GM23338 (cell line): ENCODE data around the gene ADGRG2. TPM values are rescaled to one million over a fixed set of nuclear protein-coding genes. Genes with fewer than 3 reads are reported as not detected.

ENCODE experiments used
- ATAC-seq: fragments of 200-7000 bp; cut with Tn5 transposase; 3 replicates; pipeline ENCODE4 v1.9.1; 2020
- DNase-seq: peaks from one replicate; pipeline ENCODE4 v3.0.0-alpha.2; 2015; ENCODE audit warnings: low spot score
- H2AFZ ChIP-seq: fragments of 200-600 bp; sonication (generic); 2 replicates; pipeline ENCODE4 v1.8.0; 2016; ENCODE audit warnings: antibody characterized with exemption, mild to moderate bottlenecking, moderate library complexity
- H3F3A ChIP-seq: fragments of 200-600 bp; sonication (generic); replicated peaks from 2 replicates; pipeline ENCODE4 v1.8.0; 2017; ENCODE audit warnings: antibody characterized with exemption, mixed run types, low read depth
- H3K27ac ChIP-seq: fragments of 200-600 bp; sonication (generic); 2 replicates; pipeline ENCODE4 v1.6.1; 2016; ENCODE audit warnings: low read depth
- H3K27me3 ChIP-seq: fragments of 200-600 bp; sonication (generic); 2 replicates; pipeline ENCODE4 v1.8.0; 2016; ENCODE audit warnings: mild to moderate bottlenecking, mixed run types, moderate library complexity; ENCODE audit not compliant: insufficient read depth
- H3K36me3 ChIP-seq: fragments of 200-600 bp; sonication (generic); 2 replicates; pipeline ENCODE4 v1.8.0; 2016; ENCODE audit warnings: mild to moderate bottlenecking; ENCODE audit not compliant: insufficient read depth
- H3K4me1 ChIP-seq: fragments of 200-600 bp; sonication (generic); 2 replicates; pipeline ENCODE4 v1.8.0; 2016; ENCODE audit warnings: mild to moderate bottlenecking, moderate library complexity; ENCODE audit not compliant: insufficient read depth
- H3K4me2 ChIP-seq: fragments of 200-600 bp; sonication (generic); 2 replicates; pipeline ENCODE4 v1.7.1; 2017; ENCODE audit warnings: mixed run types
- H3K4me3 ChIP-seq: fragments of 200-600 bp; sonication (generic); 2 replicates; pipeline ENCODE4 v1.6.1; 2016; ENCODE audit warnings: mixed run types
- H3K79me2 ChIP-seq: fragments of 200-600 bp; sonication (generic); replicated peaks from 2 replicates; pipeline ENCODE4 v1.8.0; 2017; ENCODE audit warnings: mild to moderate bottlenecking; ENCODE audit not compliant: insufficient read depth
- H3K9me2 ChIP-seq: fragments of 200-600 bp; sonication (generic); 2 replicates; pipeline ENCODE4 v1.8.0; 2017; ENCODE audit not compliant: insufficient read depth
- H4K20me1 ChIP-seq: fragments of 200-600 bp; sonication (generic); replicated peaks from 2 replicates; pipeline ENCODE4 v1.8.0; 2017; ENCODE audit warnings: mild to moderate bottlenecking; ENCODE audit not compliant: insufficient read depth
- H3K27ac Mint-ChIP-seq: 2 replicates; pipeline ENCODE4 v1.8.0; 2020; ENCODE audit warnings: inconsistent platforms, mild to moderate bottlenecking, moderate library complexity, mixed read lengths
- H3K27me3 Mint-ChIP-seq: 3 replicates; pipeline ENCODE4 v1.8.0; 2022; ENCODE audit warnings: low read depth, mild to moderate bottlenecking, moderate library complexity, mixed read lengths, inconsistent platforms; ENCODE audit not compliant: insufficient read depth, poor library complexity
- H3K36me3 Mint-ChIP-seq: 3 replicates; pipeline ENCODE4 v1.8.0; 2021; ENCODE audit warnings: low read depth, mild to moderate bottlenecking, inconsistent platforms, moderate library complexity, mixed read lengths
- H3K4me1 Mint-ChIP-seq: 3 replicates; pipeline ENCODE4 v1.8.0; 2020; ENCODE audit warnings: mild to moderate bottlenecking, inconsistent platforms, mixed read lengths
- H3K4me3 Mint-ChIP-seq: 3 replicates; pipeline ENCODE4 v1.8.0; 2021; ENCODE audit warnings: moderate library complexity, mild to moderate bottlenecking, inconsistent platforms, mixed read lengths
- H3K9me3 Mint-ChIP-seq: 3 replicates; pipeline ENCODE4 v1.8.0; 2020; ENCODE audit warnings: moderate library complexity, mild to moderate bottlenecking, inconsistent platforms, mixed read lengths
- EZH2 ChIP-seq: fragments of 200-600 bp; sonication (generic); IDR thresholded peaks from one replicate; pipeline ENCODE4 v1.8.0; 2017; ENCODE audit warnings: antibody characterized with exemption, mild to moderate bottlenecking, low read depth; ENCODE audit not compliant: unreplicated experiment
- EZH2phosphoT487 ChIP-seq: fragments of 200-600 bp; sonication (generic); IDR thresholded peaks from one replicate; pipeline ENCODE4 v1.8.1; 2018; ENCODE audit warnings: antibody characterized with exemption; ENCODE audit not compliant: unreplicated experiment
- JUNB ChIP-seq: IDR thresholded peaks from one replicate; pipeline ENCODE4 v1.6.1; 2016; ENCODE audit warnings: antibody characterized with exemption; ENCODE audit not compliant: unreplicated experiment
- NANOG ChIP-seq: IDR thresholded peaks from 2 replicates; pipeline ENCODE4 v1.6.1; 2016; ENCODE audit warnings: antibody characterized with exemption, borderline replicate concordance
- POLR2AphosphoS5 ChIP-seq: IDR thresholded peaks from 2 replicates; pipeline ENCODE4 v1.6.1; 2016; ENCODE audit warnings: antibody characterized with exemption, low read depth
- STAT1 ChIP-seq: IDR thresholded peaks from one replicate; pipeline ENCODE4 v1.6.1; 2016; ENCODE audit warnings: antibody characterized with exemption; ENCODE audit not compliant: unreplicated experiment
- ZNF331 ChIP-seq: fragments of 250-450 bp; sonication (Bioruptor Pico); IDR thresholded peaks from 2 replicates; pipeline ENCODE4 v1.5.0; 2020; ENCODE audit warnings: low read depth, mild to moderate bottlenecking, moderate library complexity
- polyA plus RNA-seq: library from polyadenylated mRNA; unstranded; fragments of >200 nt; fragmentation: Nextera tagmentation; extraction: Ambion mirVana; gene quantifications from 2 replicates; pipeline ENCODE4 v1.2.1, GENCODE V29; 2016
- total RNA-seq: library from RNA; depleted of rRNA; stranded (reverse); fragments of >200 nt; shearing (Covaris generic); gene quantifications from 2 replicates; pipeline ENCODE4 v1.2.3, GENCODE V29; 2014
- TF ChIP-seq, protein P1 (sequence below), 2 experiments: fragments of 200-600 bp in 1 of 2; sonication (generic) in 1 of 2; conservative IDR thresholded peaks; 2 replicates each; pipeline versions ENCODE4 v1.5.1 to v1.6.1; 2016 to 2017; ENCODE audit warnings: antibody characterized with exemption in 2 of 2, low read depth in 2 of 2, mild to moderate bottlenecking in 2 of 2, moderate library complexity in 1 of 2
- TF ChIP-seq, protein P2 (sequence below): IDR thresholded peaks from 2 replicates; pipeline ENCODE4 v1.6.1; 2016; ENCODE audit warnings: antibody characterized with exemption
- TF ChIP-seq, protein P3 (sequence below): IDR thresholded peaks from one replicate; pipeline ENCODE4 v1.6.1; 2018; ENCODE audit warnings: antibody characterized with exemption; ENCODE audit not compliant: unreplicated experiment

The ADGRG2 gene
- total and polyA plus RNA-seq, 2 experiments from 2014 or later = 4.0 to 10.8 TPM

DNA sequence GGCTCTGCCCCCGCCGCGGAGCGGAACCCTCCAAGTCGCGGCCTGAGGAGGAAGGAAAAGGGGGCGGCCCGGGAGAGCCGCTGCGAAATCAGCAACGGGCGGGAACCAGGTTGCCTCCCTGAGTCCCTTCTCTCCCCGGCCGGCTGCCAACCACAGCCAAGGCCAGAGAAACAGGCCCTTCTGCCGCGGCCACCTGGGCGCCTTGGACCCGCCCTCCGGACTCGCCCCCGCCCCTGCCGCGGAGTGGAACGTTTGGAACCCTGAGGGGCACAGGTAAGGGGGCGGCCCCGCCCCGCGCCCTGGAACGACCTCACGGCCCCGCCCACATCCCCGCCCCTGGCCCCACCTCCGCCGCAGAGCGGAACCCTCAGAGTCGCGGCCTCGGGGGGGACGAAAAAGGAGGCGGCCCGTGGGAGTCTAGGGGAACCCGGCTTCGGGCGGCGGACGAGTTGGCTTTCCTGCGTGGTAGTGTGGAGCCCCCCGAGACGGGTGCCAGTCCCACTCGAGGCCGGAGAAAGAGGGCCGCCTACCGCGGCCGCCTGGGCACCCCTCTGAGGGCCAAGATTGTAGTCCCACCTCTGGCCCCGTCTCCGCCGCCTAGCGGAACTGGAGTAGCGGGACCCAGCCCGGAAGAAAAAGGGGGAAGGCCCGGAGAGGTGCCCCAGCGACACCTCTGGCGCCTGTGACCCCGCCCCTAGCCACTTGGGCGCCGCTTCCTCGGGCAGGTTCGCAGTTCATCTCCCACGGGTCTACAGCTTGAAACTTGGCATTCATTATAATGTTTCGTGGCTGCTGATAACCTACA, 137.7 kb downstream of the ADGRG2 start:
- Mint-ChIP-seq H3K27me3 (no peaks in the 10 kb centered on the region), H3K4me3 (peak overlapping the region; percentile 91), H3K36me3 (no peaks in the 10 kb centered on the region; the same call in 2 of the 3 replicates), H3K27ac (peak overlapping the region; percentile 78; the same call in 1 of the 2 replicates), H3K9me3 (no peaks in the 10 kb centered on the region), H3K4me1 (peaks cover 8% of the 10 kb centered on the region)
- H3K4me2 ChIP-seq = peak overlapping the region; percentile 81
- ATAC-seq (peak; percentile 84), DNase-seq (peak; percentile 81)
- H3F3A ChIP-seq = no peaks in the 10 kb centered on the region
- H3K36me3 ChIP-seq = no peaks in the 10 kb centered on the region
- H2AFZ ChIP-seq = peak overlapping the region; percentile 40; the same call in 1 of the 2 replicates
- no peaks in the 10 kb centered on the region for H3K4me1 ChIP-seq
- H3K4me3 ChIP-seq = peak overlapping the region; percentile 74
- no peaks in the 10 kb centered on the region for H3K9me2 ChIP-seq
- peaks cover 30% of the 10 kb centered on the region for H3K79me2 ChIP-seq
- no peaks in the 10 kb centered on the region for H4K20me1 ChIP-seq
- peak overlapping the region; percentile 85 for H3K27ac ChIP-seq
- H3K27me3 ChIP-seq = no peaks in the 10 kb centered on the region
- TF ChIP-seq NANOG = no peak
- peak; percentile 52 for TF ChIP-seq POLR2AphosphoS5

DNA sequence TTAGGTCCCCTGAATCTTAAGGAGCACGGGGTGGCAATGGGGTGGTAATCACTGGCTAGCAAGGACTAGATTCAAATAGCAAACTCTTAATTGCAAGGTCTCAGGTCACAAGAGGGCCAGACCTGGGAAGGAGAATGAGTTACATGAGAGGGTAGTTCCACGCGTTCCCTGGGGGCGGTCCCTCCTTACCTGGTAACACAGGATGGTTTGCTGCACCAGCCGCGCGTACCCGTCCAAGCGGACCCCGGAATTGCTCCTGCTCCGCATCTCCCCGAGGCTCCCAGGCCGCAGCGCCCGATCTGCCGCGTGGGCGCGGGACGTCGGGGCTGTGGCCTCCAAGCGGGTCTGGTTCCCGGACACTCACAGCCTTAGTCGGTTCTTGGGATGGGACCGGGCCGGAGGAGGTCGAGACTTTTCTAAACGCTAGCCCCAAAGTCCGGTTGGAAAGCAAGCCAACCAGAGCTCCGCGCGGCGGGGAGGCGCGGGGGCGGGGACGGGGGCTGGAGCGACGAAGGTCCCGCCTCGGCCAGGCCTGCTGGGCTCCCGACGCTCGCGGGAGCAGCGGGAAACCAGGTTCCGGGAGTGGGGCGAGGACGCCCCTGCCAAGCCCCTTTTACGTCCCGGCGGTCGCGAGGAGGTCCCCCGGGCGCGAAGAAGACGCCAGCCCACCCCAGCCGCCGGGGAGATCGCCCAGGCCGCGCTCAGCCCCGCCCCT, 138.4 kb downstream of the ADGRG2 start, which contains the start of gene PHKA2:
Gene PHKA2, minus strand, starts transcription at position 449 of the 715 bp plus-strand sequence. Its CDS starts 182 bp downstream, at position 267.
- Histone ChIP-seq H3K9me2 (no peaks in the 10 kb centered on the region), H3K4me2 (peak within 1 kb of the TSS; percentile 81), H2AFZ (peak within 1 kb of the TSS; percentile 78), H3K4me3 (peak within 1 kb of the TSS; percentile 74), H3K79me2 (peaks cover 35% of the 10 kb centered on the region), H3K27me3 (no peaks in the 10 kb centered on the region), H3F3A (no peaks in the 10 kb centered on the region), H4K20me1 (no peaks in the 10 kb centered on the region), H3K27ac (peak within 1 kb of the TSS; percentile 85), H3K36me3 (no peaks in the 10 kb centered on the region), H3K4me1 (no peaks in the 10 kb centered on the region)
- H3K4me1 Mint-ChIP-seq = peaks cover 8% of the 10 kb centered on the region
- peak within 1 kb of the TSS; percentile 78; the same call in 1 of the 2 replicates for H3K27ac Mint-ChIP-seq
- H3K4me3 Mint-ChIP-seq = peak within 1 kb of the TSS; percentile 91
- DNase-seq (peak; percentile 61), ATAC-seq (peak; percentile 62)
- no peaks in the 10 kb centered on the region; the same call in 2 of the 3 replicates for H3K36me3 Mint-ChIP-seq
- H3K27me3 Mint-ChIP-seq = no peaks in the 10 kb centered on the region
- no peaks in the 10 kb centered on the region for H3K9me3 Mint-ChIP-seq
- no peak for TF ChIP-seq EZH2phosphoT487
- no peak for TF ChIP-seq STAT1
- no peak for TF ChIP-seq JUNB
- TF ChIP-seq ZNF331 (CRISPR knock-in tag) = no peak
- no peak for TF ChIP-seq POLR2AphosphoS5
- TF ChIP-seq NANOG = no peak
- TF ChIP-seq, protein P1, sequence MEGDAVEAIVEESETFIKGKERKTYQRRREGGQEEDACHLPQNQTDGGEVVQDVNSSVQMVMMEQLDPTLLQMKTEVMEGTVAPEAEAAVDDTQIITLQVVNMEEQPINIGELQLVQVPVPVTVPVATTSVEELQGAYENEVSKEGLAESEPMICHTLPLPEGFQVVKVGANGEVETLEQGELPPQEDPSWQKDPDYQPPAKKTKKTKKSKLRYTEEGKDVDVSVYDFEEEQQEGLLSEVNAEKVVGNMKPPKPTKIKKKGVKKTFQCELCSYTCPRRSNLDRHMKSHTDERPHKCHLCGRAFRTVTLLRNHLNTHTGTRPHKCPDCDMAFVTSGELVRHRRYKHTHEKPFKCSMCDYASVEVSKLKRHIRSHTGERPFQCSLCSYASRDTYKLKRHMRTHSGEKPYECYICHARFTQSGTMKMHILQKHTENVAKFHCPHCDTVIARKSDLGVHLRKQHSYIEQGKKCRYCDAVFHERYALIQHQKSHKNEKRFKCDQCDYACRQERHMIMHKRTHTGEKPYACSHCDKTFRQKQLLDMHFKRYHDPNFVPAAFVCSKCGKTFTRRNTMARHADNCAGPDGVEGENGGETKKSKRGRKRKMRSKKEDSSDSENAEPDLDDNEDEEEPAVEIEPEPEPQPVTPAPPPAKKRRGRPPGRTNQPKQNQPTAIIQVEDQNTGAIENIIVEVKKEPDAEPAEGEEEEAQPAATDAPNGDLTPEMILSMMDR (conservative IDR thresholded peaks at IDR 0.05; ENCODE audit: low read depth in 2 of 2) = no peak
- TF ChIP-seq, protein P2, sequence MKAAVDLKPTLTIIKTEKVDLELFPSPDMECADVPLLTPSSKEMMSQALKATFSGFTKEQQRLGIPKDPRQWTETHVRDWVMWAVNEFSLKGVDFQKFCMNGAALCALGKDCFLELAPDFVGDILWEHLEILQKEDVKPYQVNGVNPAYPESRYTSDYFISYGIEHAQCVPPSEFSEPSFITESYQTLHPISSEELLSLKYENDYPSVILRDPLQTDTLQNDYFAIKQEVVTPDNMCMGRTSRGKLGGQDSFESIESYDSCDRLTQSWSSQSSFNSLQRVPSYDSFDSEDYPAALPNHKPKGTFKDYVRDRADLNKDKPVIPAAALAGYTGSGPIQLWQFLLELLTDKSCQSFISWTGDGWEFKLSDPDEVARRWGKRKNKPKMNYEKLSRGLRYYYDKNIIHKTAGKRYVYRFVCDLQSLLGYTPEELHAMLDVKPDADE = no peak
- TF ChIP-seq, protein P3, sequence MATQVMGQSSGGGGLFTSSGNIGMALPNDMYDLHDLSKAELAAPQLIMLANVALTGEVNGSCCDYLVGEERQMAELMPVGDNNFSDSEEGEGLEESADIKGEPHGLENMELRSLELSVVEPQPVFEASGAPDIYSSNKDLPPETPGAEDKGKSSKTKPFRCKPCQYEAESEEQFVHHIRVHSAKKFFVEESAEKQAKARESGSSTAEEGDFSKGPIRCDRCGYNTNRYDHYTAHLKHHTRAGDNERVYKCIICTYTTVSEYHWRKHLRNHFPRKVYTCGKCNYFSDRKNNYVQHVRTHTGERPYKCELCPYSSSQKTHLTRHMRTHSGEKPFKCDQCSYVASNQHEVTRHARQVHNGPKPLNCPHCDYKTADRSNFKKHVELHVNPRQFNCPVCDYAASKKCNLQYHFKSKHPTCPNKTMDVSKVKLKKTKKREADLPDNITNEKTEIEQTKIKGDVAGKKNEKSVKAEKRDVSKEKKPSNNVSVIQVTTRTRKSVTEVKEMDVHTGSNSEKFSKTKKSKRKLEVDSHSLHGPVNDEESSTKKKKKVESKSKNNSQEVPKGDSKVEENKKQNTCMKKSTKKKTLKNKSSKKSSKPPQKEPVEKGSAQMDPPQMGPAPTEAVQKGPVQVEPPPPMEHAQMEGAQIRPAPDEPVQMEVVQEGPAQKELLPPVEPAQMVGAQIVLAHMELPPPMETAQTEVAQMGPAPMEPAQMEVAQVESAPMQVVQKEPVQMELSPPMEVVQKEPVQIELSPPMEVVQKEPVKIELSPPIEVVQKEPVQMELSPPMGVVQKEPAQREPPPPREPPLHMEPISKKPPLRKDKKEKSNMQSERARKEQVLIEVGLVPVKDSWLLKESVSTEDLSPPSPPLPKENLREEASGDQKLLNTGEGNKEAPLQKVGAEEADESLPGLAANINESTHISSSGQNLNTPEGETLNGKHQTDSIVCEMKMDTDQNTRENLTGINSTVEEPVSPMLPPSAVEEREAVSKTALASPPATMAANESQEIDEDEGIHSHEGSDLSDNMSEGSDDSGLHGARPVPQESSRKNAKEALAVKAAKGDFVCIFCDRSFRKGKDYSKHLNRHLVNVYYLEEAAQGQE = no peak
- no peak for TF ChIP-seq EZH2
